ENCODE data around the gene PPEF2. TPM values are rescaled to one million over a fixed set of nuclear protein-coding genes. Genes with fewer than 3 reads are reported as not detected.

PPEF2 gene
- total RNA-seq, 2 donors from 2014 or later, result not detected

GRCh38 chr4:75889537-75890199, 12.6 kb downstream of the PPEF2 start:
- Histone ChIP-seq H3K4me3 (no peak overlapping the region), H3K27me3 (replicated peaks; ENCODE audit: insufficient read depth) (no peaks in the 10 kb centered on the region), H3K9me3 (no peaks in the 10 kb centered on the region), H3K27ac (no peak overlapping the region), H3K36me3 (no peaks in the 10 kb centered on the region), H3K4me1 (replicated peaks) (no peaks in the 10 kb centered on the region)
- TF ChIP-seq POLR2AphosphoS5 (IDR thresholded peaks at IDR 0.05) (no peak), CTCF (IDR thresholded peaks at IDR 0.05) (no peak), POLR2A (IDR thresholded peaks at IDR 0.05) (no peak)
- no peak for DNase-seq (ENCODE audit: low spot score)
- intact Hi-C loops (cut with DNase I), result no loop called here
- WGBS, result 85% methylated on average over 9 of the region's 9 CpGs

GRCh38 chr4:75886104-75886503, 16.1 kb downstream of the PPEF2 start:
- no peaks in the 10 kb centered on the region for H3K9me3 ChIP-seq
- H3K27me3 ChIP-seq (replicated peaks; ENCODE audit: insufficient read depth), result no peaks in the 10 kb centered on the region
- H3K4me3 ChIP-seq, result no peak overlapping the region
- no peaks in the 10 kb centered on the region for H3K36me3 ChIP-seq
- DNase-seq (ENCODE audit: low spot score), result no peak
- intact Hi-C loops (cut with DNase I), result no loop called here
- no peaks in the 10 kb centered on the region for H3K4me1 ChIP-seq (replicated peaks)
- no peak for TF ChIP-seq CTCF (IDR thresholded peaks at IDR 0.05)
- no peak for TF ChIP-seq POLR2A (IDR thresholded peaks at IDR 0.05)
- H3K27ac ChIP-seq, result no peak overlapping the region
- 69% methylated on average over 20 of the region's 24 CpGs for WGBS

- TF ChIP-seq POLR2AphosphoS5 (IDR thresholded peaks at IDR 0.05), result no peak
- no peak for TF ChIP-seq CTCF (IDR thresholded peaks at IDR 0.05)
- TF ChIP-seq POLR2A (IDR thresholded peaks at IDR 0.05), result no peak
- H3K4me3 ChIP-seq, result no peak overlapping the region
- H3K36me3 ChIP-seq, result no peaks in the 10 kb centered on the region
- H3K27me3 ChIP-seq (replicated peaks; ENCODE audit: insufficient read depth), result no peaks in the 10 kb centered on the region
- no peak overlapping the region for H3K27ac ChIP-seq
- intact Hi-C loops (cut with DNase I), result no loop called here
- WGBS, result 93% methylated on average over 3 of the region's 3 CpGs
- no peaks in the 10 kb centered on the region for H3K9me3 ChIP-seq
- H3K4me1 ChIP-seq (replicated peaks), result no peaks in the 10 kb centered on the region
- no peak for DNase-seq (ENCODE audit: low spot score)
Measured at GRCh38 chr4:75881476-75881875, 20.8 kb downstream of the PPEF2 start.

GRCh38 chr4:75880278-75880677, 22.0 kb downstream of the PPEF2 start:
- H3K36me3 ChIP-seq, result no peaks in the 10 kb centered on the region
- no peaks in the 10 kb centered on the region for H3K27me3 ChIP-seq (replicated peaks; ENCODE audit: insufficient read depth)
- no peak for TF ChIP-seq POLR2AphosphoS5 (IDR thresholded peaks at IDR 0.05)
- no peak for TF ChIP-seq CTCF (IDR thresholded peaks at IDR 0.05)
- no peak for TF ChIP-seq POLR2A (IDR thresholded peaks at IDR 0.05)
- H3K4me3 ChIP-seq, result no peak overlapping the region
- intact Hi-C loops (cut with DNase I), result no loop called here
- no peak for DNase-seq (ENCODE audit: low spot score)
- no peaks in the 10 kb centered on the region for H3K4me1 ChIP-seq (replicated peaks)
- H3K27ac ChIP-seq, result no peak overlapping the region
- 41% methylated on average over 1 of the region's 1 CpG for WGBS
- no peaks in the 10 kb centered on the region for H3K9me3 ChIP-seq

- H3K4me1 ChIP-seq (replicated peaks), result no peaks in the 10 kb centered on the region
- no peak overlapping the region for H3K4me3 ChIP-seq
- no peaks in the 10 kb centered on the region for H3K9me3 ChIP-seq
- DNase-seq (ENCODE audit: low spot score), result no peak
- intact Hi-C loops (cut with DNase I), result no loop called here
- WGBS, result 59% methylated on average over 6 of the region's 6 CpGs
- H3K27ac ChIP-seq, result no peak overlapping the region
- TF ChIP-seq POLR2A (IDR thresholded peaks at IDR 0.05), result no peak
- no peak for TF ChIP-seq POLR2AphosphoS5 (IDR thresholded peaks at IDR 0.05)
- TF ChIP-seq CTCF (IDR thresholded peaks at IDR 0.05), result no peak
- H3K36me3 ChIP-seq, result no peaks in the 10 kb centered on the region
- no peaks in the 10 kb centered on the region for H3K27me3 ChIP-seq (replicated peaks; ENCODE audit: insufficient read depth)
Measured at GRCh38 chr4:75878246-75878756, 24.0 kb downstream of the PPEF2 start.
